Measurements from ENCODE around the gene TTC9C.

GRCh38 chr11:62752177-62752785 lies 24.0 kb downstream of the TTC9C start:
- TF ChIP-seq CTCF (IDR thresholded peaks at IDR 0.05; ENCODE audit: low read depth, low read length, poor library complexity, severe bottlenecking) (no peak), EZH2phosphoT487 (IDR thresholded peaks at IDR 0.05; ENCODE audit: borderline replicate concordance, low read length) (no peak)
